HS-27A (cell line): ENCODE data around the gene DEK.

Experiments used
- DNase-seq: peaks from one replicate; pipeline ENCODE4 v3.0.0-alpha.2; 2012; ENCODE audit warnings: low read depth, missing footprints

The DEK gene

DNA sequence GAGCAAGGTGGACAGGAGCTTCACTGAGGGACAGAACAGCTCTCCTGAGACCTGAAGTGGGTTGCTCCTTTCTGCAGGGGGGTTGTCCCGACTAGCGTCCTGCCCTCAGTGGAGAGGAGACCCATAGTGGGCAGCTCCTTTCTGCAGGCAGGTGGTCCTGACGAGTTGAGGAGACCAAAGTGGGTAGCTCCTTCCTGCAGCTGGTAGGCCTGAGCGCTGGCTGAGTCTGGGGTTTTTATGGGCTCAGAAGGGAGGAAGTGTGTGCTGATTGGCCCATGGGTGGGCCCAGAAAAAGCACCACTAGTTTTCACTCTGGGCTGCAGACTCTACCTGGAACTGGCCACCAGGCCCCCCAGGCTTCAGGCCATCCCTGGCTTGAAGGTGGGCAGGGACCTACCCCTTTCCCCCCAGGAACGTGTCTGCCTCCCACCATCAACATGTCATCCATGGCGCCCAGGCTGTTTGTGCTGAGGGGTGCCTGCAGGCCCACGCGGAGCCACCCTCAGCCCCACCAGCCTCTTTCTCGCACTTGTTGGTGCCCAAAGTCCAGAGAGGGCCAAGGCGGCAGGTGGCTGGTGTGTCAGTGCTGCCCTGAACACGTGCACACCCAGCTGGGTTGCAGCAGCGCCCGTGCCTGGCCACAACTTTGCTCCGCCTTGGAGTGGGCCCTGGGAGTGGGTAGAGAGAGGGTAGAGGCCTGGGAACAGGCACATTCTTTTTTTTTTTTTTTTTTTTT, 1.6 kb upstream of the DEK start:
- DNase-seq = no peak

DNA sequence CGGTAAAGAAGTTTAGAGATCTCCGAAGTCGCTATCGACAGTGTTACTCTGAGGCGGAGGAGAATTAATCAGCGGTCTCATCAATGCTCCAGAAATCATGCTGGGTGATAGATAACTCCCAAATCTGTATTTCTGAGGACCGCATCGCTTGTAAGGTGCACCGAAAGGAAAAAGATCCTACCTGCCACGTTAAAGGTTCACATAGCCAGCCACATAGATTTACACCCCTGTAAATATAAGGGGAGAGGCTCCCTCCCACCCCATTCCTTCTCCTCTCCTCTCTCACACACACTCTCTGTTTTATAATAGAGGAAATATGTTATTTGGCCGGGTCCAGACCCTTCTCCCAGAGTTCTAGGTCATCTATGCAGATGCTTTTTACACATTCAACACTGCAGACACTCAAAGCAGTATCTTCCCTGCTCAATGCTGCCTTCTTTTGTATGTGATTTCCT, 620 bp upstream of the DEK start:
- DNase-seq = no peak

DNA sequence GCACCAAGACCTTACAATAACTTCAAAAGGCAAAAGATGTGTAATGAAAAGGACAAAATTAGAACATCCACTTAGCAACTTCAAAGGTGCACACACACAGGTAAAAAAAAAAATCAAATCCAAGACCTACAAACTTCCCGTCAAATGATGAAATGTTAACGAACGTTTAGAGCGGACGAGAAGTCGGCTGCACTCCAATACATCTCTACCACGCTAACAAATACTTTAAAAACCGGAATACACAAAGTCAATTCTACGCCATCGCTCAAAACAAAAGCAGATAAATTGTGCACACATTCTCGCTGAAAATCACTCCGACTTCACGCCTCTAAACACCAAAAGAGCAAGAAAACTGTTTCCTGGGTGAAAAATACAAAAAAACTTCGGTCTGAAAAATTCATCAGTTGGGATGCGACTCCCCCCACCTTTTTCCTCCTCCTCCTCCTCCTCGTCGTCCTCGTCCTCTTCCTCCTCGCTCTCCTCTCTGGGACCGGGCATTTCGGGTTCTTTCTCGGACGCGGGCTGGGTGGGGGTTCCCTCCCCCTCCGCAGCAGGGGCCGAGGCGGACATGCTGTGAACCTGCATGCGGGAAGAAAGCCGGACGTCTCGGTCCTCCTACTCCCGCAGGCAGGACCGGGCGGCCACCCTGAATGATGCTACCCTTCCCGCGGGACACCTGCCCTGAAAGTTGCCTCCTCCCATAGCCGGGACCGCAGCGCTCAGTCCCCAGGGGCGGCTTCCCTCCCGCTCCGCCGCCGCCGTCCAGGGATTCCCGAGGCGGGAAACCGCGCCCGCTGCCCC, 712 bp downstream of the DEK start:
- peak; percentile 40 for DNase-seq

DNA sequence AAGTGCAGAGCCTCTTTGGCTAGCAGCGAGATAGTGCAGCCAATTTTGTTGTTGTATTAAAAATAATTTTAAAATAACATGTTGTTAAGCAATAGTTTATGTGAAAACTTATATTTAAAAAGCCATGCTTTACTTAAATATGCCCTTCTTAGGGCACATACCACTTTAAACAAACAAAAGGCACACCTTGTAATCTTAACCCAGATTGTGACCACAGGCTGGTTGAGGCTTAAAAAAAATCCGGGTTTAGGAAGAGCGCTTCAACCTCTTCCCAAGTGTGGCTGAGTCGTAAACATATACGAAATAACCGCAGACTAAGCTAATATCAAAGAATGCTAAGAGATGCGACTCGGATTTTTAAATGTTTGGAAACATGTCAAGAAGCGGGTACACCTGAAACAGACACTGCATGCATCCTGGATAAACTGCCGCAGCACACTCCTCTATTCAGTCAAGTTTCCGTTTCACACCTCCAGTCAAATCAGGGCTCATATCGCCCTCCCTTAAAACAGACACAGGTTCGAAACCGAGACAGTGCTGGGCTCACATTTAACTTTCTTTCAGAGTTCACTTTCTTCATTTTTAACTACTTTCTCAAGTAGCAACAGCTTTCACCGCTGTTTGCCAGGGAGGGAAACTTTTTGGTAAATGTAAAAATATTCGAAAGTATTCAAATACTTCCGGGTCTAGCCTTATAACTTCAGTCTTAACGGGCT, 1.5 kb downstream of the DEK start:
- DNase-seq = no peak

DNA sequence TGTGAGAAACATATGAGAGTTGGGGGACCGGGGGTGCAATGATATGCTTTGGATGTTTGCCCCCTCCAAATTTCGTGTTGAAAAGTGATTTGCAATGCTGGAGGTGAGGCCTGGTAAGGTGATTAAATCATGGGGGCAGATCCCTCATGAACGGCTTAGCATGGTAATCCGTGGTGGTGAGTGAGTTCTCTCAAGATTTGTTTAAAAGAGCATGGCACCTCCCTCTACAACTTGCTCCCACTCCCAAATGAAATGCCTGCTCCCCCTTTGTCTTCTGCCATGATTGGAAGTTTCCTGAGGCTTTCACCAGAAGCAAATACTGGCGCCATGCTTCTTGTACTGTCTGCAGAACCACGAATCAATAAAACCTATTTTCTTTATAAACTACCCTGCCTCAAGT, 2.5 kb downstream of the DEK start:
- DNase-seq = no peak

DNA sequence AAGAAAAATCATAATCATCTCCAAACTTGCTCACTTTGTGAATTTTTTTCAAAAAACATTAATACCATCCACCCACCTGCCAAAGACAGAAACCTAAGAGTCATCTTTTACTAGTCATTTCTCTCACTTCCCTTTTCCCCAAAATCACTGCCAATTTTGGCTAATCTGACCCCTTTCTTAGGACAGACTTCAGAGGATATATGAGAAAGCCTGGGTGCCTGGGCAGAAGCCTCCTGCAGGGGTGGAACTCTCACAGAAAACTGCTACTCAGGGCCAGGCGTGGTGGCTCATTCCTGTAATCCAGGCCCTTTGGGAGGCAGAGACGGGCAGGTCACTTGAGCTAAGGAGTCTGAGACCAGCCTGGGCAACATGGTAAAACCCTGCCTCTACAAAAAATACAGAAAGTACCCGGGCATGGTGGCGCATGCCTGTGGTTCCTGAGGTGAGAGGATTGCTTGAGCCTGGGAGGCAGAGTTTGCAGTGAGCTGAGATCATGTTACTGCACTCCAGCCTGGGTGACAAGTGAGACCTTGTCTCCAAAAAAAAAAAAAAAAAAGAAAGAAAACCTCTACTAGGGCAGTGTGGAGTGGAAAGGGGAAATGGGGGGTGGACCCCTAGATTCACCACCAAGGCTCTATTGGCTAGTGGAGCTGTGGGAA, 3.8 kb downstream of the DEK start:
- DNase-seq = peak; percentile 80

DNA sequence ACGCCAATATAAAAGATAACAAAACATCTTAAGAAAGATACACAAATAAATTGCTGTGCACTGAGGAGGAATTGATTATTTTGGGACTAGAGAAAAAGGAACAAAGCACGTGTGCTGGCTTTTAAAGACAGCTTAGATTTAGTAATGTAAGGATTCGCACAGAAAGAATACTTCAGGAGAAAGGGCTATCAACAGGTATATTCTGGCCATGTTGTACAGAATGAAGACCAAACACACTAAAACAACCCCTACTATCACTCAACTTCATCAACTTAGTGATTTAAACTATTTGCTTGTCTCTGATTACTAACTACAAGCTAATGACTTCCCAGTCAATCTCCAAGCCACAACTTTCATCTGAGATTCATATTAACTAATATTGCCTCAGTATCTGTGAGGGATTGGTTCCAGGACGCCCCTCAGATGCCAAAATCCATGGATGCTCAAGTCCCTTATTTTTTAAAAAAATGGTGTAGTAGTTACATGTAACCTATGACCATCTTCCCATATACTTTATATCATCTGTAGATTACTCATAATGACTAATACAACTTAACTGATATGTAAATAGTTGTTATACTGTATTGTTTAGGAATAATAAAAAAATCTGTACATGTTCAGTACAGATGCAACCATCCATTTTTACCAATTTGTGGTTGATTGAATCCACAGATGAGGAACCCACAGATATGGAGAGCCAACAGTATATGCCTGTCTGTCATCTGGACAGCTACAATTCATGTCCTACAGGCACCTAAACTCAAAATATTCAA, 4.5 kb downstream of the DEK start:
- DNase-seq = no peak

DNA sequence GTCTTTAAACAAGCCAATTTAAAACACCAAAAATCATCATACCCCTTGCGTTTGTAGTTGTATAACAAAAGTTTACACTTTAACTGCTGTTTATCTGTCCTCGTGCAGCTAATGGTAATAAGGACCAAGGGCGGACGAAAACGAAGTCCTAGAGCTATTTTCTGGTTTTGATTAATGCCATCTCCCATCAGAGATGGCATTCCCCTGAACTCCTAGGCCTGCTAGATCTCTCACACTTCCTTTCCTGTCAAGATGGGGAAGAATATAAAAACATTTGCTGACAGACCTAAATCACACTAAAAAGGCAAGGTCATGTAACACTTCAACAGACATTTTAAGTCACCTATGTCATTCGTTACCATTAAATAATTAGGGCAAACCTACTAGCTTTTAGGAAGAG, 9.5 kb downstream of the DEK start:
- no peak for DNase-seq

DNA sequence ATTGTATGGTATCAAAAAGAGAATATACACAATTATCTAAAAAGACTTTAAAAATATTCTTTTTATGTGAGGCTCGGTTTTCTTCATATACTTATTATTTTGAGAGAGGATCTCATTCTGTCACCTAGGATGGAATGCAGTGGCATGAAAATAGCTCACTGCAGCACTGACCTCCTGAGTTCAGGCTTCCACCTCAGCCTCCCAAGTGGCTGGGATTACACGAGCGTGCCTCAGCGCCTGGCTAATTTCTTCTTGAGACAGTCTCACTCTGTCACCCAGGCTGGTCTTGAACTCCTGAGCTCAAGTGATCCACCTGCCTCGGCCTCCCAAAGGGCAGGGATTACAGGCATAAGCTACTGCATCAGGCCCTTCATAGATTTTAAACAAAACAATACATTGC, 10.7 kb downstream of the DEK start:
- DNase-seq = no peak

DNA sequence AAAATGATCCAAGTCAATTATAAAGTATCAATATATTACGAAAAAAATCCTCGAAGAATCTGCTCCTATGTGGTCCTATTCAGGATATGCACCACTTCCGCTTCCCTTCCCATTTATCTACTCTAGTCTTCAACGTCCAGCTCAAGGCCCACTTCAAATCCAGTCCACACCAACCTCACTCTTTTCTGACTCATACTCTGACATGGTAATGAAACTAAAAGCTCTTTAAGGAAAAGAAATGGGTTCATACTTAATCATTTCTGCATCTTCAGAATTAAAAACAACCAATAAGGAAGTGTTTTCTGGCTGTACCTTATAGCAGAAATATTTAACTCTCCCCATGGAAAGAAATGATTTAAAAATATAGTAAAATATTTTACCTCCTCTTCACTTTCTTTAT, 15.1 kb downstream of the DEK start:
- no peak for DNase-seq

DNA sequence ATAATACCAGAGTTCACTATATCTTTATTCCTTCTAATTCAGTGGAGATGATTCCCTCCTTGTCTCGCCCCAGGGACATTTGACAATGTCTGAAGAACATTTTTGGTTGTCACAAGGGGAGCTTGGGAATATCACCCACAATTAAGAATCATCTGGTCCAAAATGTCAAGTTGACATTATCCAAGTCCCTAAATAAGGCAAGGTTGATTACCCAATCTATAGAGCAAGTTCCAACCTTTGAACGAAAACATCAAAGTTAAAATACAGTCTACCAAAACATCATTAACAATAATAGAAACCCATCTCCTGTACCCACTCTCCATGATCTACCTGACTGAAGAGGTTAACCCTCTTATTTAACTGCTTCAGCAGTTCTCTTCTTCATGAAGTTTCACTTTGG, 15.6 kb downstream of the DEK start:
- no peak for DNase-seq

DNA sequence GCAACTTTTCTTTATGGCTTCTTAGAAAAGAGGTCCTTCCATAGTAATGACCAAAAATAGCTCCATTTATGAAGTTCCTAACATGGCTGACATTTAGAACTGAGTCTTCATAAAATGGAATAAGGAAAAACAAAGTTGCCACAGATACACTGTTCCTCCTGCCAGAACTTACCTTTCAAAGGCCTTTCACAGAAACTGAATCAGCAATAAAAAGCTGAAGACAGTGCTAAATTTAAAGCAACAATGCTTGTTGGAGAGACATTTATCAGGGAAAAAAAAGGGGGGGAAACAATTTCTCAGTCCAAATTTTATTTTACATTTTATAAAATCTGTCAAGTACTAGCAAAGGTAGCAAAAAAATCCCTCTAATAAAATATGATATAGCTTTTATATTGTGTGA, 17.3 kb downstream of the DEK start:
- DNase-seq = no peak

DNA sequence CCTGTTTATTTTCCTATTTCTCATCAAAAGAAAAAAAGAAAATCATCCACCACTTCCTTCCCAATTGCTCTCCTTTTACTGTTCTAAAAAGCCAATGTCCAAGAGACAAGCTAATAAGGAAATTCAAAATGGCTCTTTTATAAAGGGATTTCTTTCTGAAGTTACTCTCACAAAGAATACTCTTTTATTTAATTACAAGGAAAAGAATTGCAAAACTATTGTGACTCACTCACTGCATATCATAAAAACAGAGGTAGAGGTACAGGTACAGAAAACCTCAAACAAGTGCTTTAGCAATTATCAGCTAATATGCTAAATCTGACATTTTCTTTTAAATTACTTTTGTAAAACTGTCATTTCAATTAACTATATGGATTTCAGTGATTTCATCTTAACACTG, 18.1 kb downstream of the DEK start:
- no peak for DNase-seq

DNA sequence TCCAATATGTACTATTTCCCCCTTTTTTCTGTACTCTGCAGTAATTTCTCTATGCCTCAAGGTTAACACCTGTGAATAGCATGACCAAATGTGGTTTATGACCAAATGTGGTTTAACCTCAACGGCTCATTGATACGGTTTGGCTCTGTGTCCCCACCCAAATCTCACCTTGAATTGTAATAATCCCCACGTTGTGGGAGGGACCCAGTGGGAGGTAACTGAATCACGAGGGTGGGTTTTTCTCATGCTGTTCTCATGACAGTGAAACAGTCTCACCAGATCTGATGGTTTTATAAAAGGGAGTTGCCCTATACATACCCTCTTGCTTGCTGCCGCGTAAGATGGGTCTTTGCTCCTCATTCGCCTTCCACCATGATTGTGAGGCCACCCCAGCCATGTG, 18.7 kb downstream of the DEK start:
- no peak for DNase-seq

DNA sequence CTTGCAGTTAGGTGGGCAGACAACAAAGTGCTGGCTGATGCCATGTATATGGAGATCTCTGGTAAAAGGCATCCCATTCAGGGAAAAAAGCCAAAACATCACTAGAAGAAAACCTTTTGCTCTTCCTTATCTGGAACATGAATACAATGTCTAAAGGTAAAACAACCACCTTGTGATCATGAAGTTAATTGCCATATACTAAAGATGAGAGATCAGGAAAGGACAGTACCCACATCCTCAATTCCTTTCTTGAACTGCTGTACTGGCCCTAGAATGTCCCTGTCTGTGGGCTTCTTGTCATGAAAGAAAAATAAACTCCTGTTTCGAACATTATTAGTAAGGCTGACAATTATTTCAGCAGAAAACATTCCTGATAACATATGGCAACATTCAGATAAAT, 19.3 kb downstream of the DEK start:
- no peak for DNase-seq

DNA sequence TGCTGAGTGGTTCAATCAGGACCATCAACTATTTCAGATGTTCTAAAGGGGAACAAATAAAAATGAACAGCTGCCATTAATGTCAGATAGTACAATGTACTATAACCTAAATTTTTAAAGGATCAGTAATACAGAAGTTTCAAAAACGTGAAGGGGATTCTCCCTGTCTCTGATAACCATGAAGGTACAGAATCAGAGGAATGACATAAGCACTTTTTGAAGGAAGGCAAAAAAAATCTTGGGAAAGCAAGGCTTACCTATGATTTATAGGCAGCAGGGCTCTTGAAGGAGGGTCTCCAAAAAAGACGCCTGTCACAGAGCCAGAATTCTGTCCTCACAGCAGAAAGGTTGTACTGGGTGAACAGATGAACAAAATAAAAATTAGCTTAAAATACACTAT, 20.1 kb downstream of the DEK start:
- no peak for DNase-seq

DNA sequence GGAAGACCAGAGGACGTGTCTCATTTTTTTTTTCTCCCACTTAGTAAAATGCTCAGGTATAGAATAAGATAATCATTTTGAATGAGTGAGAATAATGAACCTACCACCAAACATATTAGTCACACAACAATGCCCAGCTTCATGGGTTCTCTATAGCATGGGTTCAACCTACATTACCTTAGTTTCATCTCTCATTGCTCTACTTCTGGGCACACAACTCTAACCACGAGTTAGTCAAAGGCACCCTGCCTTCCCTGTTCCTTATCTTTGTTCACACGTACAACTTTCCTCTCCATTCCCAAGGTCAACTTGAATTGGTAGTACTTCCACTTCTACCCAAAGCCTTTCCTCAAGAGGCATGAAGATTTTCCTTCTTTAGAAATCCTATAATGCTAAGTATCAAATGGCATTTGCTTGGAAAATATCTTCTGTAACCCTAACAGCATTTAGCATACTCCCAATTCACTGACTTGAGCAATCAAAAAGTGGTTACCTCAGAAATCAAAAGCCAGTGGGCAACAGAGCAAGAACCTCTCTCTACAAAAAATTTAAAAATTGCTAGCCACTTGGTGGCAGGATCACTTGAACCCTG, 20.9 kb downstream of the DEK start:
- DNase-seq = no peak

DNA sequence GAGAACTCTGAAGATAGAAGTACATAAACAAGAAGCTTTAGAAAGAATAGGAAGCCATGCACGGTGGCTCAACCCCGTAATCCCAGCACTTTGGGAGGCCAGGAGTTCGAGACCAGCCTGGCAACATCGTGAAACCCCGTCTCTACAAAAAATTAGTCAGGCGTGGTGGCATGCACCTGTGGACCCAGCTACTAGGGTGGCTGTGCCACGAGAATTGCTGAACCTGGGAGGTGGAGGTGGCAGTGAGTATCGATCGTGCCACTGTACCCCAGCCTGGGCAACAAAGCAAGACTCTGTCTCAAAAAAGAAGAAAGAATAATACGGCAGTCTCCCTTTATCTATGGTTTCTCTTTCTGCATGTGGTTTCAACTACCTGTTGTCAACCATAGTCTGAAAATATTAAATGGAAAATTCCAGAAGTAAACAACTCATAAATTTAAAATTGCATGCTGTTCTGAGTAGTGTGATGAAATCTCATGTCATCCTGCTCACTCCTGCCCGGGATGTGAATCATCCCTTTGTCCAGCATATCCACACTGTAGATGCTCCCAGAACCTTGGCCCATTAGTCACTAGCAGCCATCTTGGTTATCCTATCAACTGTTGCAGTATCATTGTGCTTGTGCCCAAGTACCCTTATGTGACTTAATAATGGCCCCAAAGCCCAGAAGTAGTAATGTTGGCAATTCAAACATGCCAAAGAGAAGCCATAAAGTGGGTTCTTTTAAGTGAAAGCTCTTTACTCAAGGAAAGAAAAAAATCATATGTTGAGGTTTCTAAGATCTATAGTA, 22.1 kb downstream of the DEK start:
- peak; percentile 48 for DNase-seq

DNA sequence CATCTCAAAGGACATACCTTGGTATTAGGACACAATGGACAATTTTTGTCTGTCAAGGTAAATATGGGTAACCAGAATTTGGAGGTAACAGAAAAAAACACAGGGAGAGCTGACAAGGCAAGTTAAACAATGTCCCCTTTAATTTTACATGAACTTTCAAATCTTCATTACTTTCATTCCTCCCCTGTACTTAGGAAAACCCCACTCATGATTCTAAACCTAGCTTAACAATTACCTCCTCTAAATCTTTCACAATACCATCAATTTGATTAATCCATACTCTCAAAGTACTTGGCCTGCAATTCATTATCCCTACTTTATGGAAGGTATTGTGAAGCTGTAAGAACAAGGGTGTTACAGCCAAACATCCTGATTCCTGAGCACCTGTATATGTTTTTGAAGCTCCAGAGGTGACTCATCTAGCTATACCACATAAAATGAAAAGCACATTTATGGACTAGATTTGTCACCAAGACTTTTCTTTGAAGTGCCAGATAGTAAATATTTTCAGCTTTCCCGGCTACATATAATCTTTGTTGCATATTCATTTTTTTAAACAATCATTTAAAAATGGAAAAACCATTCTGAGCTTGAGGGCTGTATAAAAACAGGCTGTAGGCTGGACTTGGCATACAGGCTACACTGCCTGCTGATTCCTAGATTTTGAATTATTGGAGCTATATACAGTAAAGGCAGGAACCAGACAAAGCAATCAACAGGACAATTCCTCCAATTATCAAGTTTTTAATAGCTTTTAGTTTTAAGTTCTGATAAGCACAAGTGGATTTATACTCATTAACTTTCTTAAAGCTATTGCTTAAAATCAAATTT, 22.9 kb downstream of the DEK start:
- no peak for DNase-seq

DNA sequence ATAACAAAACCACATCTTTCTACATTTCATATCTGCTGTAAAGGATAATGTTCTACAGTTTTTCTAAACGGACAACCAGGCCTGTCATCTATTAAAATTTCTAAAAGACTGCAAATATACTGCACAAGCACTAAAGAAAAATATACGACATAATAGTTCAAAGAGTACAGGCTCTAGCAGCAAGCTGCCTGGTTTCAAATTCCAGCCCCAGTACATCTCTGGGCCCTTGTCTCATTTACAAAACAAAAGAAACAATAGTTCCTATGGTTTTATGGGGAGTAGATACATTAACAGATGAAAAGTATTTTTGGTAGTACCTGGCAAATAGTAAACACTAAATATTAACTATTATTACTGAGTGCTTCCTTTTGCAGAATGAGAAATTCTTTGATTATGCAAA, 24.1 kb downstream of the DEK start:
- no peak for DNase-seq
